GM18499 (cell line): Measurements from ENCODE around the gene SERPINE3.
A peak's percentile ranks its signal among the peaks of the same experiment; 100 is the strongest.

Experiments used
- ATAC-seq: cut with Tn5 transposase; IDR thresholded peaks from one replicate; pipeline ENCODE4 v1.9.1; 2021; ENCODE audit warnings: moderate number of reproducible peaks; ENCODE audit not compliant: insufficient read depth, unreplicated experiment

Gene SERPINE3

DNA sequence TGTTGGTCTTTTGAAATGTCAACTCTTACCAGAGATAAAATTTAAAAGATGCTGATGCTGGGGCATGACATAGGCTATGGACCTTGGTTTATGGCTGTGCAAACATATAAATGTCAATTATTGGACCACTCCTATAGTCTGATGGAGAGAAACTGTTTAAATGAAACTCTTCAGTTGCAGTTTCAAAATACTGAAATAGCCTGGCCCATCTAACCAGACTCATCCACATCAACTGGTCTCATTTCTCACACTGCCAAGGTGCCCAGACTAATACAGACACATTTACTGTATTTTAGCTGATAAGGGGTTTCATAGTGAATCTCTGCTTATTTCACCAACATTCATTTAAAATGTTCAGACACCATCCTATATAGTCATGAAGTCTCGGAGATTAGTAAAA, 19.9 kb downstream of the SERPINE3 start:
- ATAC-seq, result no peak

DNA sequence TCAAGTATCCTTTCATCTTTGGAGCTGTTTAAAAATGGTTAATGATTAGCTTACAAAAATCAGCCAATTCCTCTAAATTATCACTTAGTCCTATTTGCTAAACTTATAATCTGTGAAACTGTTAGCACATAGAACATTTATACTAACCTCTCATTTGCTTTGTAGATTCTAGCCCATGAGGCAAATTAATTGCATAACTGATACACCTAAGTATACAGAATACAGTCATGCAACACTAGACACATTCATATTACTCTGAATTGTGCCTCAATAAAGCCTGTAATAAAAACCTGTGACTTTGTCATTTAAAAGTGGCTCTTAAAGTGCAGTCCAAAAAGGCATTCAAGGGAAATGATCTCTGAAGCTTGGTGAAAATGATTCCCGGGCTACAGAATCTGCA, 21.0 kb downstream of the SERPINE3 start:
- ATAC-seq, result no peak

DNA sequence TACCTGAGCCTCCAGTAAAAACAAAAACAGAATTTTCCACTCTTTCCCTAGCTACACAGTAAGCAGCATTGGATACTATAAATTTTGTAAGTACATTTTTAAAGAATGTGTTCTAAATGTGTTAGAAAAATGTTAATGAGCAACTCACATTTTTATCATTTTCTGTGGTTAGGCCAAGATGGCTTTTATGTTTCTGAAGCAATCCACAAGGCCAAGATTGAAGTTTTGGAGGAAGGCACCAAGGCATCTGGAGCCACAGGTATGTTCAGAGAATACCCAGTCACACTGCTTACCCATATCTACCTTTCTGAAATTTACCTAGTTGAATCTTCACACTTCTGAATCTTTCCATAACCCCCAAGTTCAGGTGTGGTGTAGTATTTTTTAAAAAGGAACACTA, 21.6 kb downstream of the SERPINE3 start:
- ATAC-seq, result no peak

DNA sequence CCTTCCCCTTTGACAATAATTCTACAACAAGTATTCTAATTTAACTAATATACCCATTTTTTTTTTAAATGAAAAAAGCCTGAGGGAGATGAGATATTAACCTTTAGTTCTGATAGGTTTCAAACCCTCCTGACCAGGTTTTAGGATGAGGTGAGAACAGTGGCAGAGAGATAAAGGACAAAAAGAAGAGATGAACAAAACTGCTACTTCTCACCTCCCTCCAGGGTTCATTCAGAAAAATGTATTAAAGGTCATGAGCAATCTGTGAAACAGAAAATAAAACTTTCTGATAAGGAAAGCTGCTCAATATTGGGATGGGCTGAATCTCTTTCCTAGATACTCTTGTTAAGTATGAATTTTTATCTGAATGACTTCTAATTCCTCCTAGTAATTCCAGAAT, 24.1 kb downstream of the SERPINE3 start:
- ATAC-seq, result no peak

DNA sequence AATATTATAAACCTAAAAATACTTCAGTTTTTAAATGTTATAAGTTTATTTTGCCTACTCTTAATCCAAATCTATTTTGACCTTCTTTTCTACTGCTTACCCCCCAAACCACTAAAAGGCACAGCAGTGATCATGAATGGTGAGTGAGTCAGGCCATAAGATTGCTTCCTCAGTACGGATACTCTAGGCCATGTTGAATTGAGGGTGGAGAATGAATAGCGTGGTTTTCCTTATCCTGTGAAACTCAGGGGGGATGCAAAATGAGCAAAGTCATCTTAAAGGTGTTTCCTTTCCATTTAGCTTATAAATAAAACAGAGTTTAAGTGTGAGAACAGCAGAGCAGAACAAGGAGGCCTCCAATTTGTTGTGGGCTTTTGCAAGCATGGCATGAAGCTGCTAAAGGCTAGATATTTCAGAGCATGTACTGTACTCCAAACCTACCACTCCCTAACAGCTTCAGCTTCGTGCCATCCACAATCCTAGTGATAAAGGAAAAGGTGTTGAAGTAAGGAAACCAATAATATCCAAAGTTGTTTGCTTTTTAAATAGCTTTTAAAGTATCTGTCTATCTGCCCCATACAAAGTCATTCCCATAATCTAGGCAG, 25.0 kb downstream of the SERPINE3 start:
- no peak for ATAC-seq

DNA sequence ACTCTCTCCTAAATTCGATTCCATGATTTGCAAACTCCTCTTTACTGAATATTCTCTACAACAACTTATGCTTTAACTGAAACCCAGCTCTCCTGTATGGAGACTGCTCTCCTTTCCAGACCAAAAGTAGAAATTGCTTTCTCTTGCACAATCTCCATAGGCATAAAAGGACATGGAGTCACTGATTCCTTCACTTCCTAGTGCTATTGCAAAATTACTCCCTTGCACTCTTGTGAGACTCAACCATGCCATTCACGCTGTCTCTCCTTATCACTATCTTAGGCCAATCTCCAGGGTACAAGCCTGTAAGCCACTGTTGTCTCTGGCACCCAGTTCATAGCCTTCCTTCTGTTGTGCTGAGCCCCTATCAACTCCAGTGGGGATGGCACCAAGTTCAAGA, 30.6 kb downstream of the SERPINE3 start:
- ATAC-seq, result no peak

DNA sequence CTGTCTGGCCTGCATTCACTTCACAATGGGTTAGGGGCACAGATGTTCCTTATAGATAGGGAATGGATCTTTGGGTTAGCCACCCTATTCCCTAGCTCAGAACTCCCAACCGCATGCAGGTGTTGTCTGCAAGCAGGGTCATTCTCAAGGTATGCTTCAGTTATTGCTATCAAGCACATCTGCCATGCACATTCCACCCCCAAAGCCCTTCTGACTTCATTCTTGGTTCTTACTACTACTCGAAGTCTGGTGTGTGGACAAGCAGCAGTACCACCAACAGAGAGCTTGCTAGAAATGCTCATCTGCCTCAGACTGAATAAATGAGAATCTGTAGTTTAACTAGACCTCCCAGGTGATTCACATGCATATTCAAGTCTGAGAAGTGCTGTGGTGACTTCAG, 31.3 kb downstream of the SERPINE3 start:
- ATAC-seq, result no peak

DNA sequence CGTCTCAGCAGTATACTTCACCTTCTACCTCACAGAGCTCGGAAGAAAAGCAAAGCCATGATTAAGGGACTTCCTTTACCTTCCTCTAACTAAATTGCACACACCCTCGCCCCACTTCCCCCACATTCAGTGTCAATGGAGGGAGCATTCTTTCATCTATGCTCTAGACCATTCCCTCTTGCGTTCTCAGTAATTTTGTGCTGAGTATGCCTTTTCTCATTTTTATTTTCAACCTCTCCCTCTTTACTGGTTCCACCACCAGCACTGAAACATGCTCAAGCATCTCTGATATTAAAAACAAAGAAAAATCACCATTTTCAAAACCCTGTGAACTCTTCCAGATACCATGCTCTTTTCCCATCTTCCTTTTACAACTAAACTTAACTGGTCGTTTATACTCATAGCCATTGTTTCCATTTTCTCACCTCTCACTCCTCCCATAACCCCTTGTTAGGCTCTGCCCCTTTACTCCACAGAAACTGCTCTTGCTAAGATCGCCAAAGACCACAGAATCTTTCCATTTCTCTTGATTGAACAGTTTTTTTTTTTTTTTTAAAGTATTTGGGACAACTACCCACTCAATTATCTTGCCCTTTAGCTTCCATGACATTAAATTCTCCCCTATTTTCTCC, 32.4 kb downstream of the SERPINE3 start:
- no peak for ATAC-seq

DNA sequence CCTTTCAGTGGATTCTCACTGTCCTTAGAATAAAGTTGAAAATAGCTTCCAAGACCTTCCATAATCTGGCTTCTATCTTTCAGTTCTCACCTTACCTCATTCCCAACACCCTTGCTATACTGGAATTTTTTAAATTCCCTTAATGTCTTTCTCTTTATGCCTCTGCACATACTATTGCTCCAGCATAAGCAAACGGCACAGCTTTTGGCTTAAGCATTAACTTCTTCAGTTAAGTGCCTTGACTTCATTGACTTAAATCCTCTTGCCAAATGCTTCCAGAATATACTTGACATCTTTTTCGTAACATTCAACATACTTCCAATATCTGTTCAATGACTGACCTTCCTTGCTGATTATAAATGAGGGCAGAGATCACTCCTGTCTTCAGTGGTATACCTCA, 34.0 kb downstream of the SERPINE3 start:
- ATAC-seq, result no peak

DNA sequence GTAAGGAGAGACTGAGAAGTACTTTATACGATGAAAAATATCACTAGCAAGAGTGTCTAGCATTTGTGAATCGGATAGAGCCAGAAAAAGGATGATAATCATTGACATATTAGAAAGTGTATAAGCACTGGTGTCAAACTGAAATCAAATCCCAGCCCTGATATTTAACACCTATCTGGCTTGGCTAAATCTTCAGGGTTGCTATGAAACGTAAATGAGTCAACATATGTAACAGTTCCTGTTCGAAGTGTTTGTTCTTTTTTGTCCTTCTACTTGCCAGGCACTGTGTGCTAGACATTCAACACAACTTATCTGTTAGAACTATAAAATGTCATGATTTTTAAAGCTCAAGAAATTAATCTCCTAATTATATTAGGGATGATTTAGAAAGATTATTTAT, 40.8 kb downstream of the SERPINE3 start:
- ATAC-seq, result no peak

DNA sequence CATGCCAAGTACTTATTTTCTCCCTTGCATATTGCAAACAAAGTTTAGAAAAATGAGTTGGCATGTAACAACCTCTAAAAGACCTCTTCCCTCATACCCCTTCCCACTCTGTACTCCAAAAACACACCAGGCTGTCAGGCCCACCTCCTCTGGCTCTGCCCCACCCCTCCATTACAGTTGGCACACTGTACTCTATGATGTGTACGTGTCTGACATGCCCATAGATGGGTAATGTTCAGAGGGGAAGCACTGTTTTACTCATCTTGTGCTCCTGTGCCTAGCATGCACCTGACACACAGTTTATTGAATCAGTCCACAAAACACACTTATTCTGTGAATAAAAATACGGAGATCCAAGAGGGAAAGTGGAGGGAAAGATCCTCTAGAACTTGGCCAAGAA, 45.6 kb downstream of the SERPINE3 start:
- no peak for ATAC-seq

DNA sequence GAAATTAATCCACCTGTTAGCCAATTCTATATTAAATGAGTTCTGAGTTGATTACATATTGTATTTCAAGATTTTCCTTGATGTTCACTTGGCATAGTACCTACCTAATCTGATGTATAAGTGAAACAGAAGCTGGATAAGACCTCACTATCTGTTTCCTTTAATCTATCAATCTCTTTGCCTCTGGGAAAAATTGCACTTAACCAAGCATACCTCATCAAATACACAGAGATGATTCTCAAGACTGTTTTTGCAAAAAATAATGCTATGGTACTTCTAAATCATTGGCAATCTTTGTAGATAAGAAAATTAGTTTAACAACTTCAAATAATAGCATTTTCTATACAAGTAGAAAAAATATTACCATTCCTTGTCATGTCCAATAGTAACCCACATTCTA, 55.2 kb downstream of the SERPINE3 start:
- no peak for ATAC-seq

DNA sequence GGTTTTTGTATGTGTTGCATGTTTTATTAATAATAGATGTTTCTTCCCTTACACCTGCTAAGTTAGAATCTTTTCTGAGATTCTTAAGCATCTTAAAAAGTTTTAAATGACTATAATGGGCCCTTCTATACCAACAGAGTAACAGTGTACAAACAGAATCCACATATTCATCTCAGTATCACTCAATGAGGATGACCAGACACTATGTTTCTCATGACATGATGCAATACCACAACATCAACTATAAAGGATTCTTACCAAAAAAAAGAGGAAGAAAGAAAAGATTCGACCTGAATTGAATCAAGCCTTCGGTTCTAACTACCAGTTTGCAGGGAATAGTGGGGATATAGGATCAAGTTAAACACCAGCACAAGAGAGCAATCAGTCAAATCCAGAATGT, 56.9 kb downstream of the SERPINE3 start:
- ATAC-seq, result peak; percentile 86

DNA sequence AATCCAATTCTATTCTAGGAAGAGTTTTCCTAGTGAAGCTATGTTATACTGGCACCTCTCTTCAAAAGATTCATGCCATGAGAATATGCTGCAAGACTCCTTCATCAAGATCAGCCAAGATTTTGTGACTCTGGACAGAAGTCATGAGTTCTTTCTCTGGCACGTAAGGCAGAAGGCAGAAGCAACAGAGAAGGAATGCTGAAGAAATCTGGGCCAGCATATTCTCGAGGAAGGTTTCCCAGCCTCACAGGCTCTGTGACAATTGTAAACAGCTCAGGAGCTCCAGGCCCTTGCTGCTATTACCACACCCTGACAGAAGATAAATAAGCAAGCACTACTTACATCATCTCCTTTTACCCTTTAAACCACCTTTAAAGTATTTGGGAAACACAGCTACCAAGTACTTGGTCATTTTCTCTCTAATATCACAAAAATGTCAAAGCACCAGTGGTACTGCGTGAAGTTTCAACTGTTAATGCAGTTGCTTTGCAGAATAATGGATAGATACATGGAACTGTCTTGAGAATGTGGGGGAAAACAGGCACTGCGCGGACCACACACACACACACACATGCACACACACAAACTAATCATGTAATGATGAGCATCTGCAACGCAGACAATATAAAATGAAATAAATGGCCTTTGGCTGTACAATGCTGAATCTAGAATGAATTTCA, 57.9 kb downstream of the SERPINE3 start:
- ATAC-seq, result no peak

DNA sequence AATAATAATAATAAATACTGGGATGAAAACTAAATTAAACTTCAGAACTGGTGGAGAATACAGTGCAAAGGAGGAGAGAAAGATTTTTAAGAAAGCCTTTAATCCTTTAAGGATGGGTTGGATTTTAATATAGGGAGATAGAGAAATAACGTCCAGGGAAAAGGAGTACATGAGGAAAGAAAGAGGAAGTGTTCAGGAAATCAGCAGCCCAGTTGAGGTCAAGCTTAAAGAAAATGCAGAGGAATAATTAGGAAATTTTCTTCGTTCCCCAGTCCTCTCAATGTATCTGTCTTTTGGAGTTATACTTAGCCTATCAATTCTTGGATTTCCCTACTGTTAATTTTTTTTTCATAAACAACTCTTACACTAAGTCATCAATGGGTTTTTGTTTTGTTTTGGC, 65.7 kb downstream of the SERPINE3 start:
- no peak for ATAC-seq

DNA sequence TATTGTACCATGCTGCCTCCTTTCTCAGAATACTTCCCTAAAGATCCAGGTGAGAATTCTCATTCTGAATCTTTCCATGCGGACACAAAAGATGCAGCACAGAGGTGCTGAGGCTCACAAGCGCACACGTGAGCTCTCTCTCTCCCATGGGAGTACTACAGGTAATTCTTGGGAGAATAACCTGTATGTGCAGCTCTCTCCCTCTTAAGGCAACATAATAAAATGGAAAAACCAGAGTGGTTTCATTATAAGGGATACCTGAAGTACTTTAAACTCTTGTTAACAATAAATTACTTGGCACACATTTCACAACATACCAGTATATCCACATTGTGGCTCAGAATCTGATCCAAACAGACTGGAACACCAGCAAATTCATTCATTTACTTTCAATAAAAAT, 72.9 kb downstream of the SERPINE3 start:
- no peak for ATAC-seq
